Esophagus muscularis mucosa (tissue), 4 donors: ENCODE results near the gene ZMYND15. TPM values are rescaled to one million over a fixed set of nuclear protein-coding genes. Genes with fewer than 3 reads are reported as not detected.

Experiments
- DNase-seq: peaks from one replicate; pipeline ENCODE4 v3.0.0-alpha.2; 2017; ENCODE audit errors: extremely low spot score
- H3K27ac ChIP-seq, 4 donors: fragments of 200-600 bp; sonication (generic); replicated peaks in 1 of 4; 1 replicate in 3 of 4; 2 replicates in 1 of 4; pipeline ENCODE4 v1.5.1; 2016 to 2019; ENCODE audit warnings: mild to moderate bottlenecking in 1 of 4
- H3K27me3 ChIP-seq, 4 donors: fragments of 200-600 bp; sonication (generic); one replicate each; pipeline versions ENCODE4 v1.5.1 to v1.6.0; 2016 to 2019
- H3K36me3 ChIP-seq, 4 donors: fragments of 200-600 bp; sonication (generic); one replicate each; pipeline ENCODE4 v1.5.1; 2016 to 2019
- H3K4me1 ChIP-seq, 4 donors: fragments of 200-600 bp; sonication (generic); one replicate each; pipeline ENCODE4 v1.5.1; 2016 to 2019
- H3K4me3 ChIP-seq, 4 donors: fragments of 200-600 bp; sonication (generic); 1 replicate in 2 of 4; 2 replicates in 2 of 4; pipeline ENCODE4 v1.5.1; 2016 to 2019; ENCODE audit warnings: mild to moderate bottlenecking in 4 of 4, moderate library complexity in 1 of 4
- H3K9me3 ChIP-seq, 4 donors: fragments of 200-600 bp; sonication (generic); 1 replicate in 3 of 4; 2 replicates in 1 of 4; pipeline ENCODE4 v1.5.1; 2016 to 2019
- EP300 ChIP-seq: sonication (generic); formaldehyde crosslinking; IDR thresholded peaks from one replicate; pipeline ENCODE4 v1.6.1; 2017; ENCODE audit warnings: antibody characterized with exemption
- POLR2A ChIP-seq: fragments of 450-650 bp; IDR thresholded peaks from one replicate; pipeline ENCODE4 v1.6.1; 2017; ENCODE audit warnings: antibody characterized with exemption, moderate library complexity, mild to moderate bottlenecking, low read depth
- POLR2AphosphoS5 ChIP-seq, 2 donors: sonication (generic); formaldehyde crosslinking; IDR thresholded peaks; one replicate each; pipeline ENCODE4 v1.6.1; 2017; ENCODE audit warnings: antibody characterized with exemption in 2 of 2
- WGBS: methylation state at CpG from one replicate; pipeline ENCODE4 v1.1.5; 2018; 5-methylcytosine and 5-hydroxymethylcytosine counted together
- intact Hi-C: fragments of 100-400 bp; cut with DNase I; formaldehyde crosslinking; loops from one replicate; pipeline ENCODE4 v1.15.1; 2023
- total RNA-seq, 4 donors: library from RNA; depleted of rRNA; stranded (reverse); fragments of >200 nt; gene quantifications; one replicate each; pipeline versions ENCODE4 v1.1.0 to v1.2.1, GENCODE V29; 2016
- TF ChIP-seq, protein P1 (sequence below), 3 experiments: fragments of 200-600 bp in 2 of 3; fragments of 450-650 bp in 1 of 3; sonication (generic) in 2 of 3; IDR thresholded peaks; one replicate each; pipeline ENCODE4 v1.5.1; 2017 to 2019; ENCODE audit warnings: antibody characterized with exemption in 3 of 3, mild to moderate bottlenecking in 2 of 3, moderate library complexity in 1 of 3

ZMYND15 gene
- total RNA-seq, 4 donors from 2014 or later = 0.23 to 0.50 (median 0.42) TPM; not detected in 1

- peaks cover 9 to 21% (median 17%) of the 10 kb centered on the region in 4 donors for H3K4me1 ChIP-seq
- DNase-seq = no peak
- WGBS = 63% methylated on average over 3 of the region's 3 CpGs
- H3K27me3 ChIP-seq = no peaks in the 10 kb centered on the region
- H3K9me3 ChIP-seq = no peaks in the 10 kb centered on the region
- TF ChIP-seq, protein P1, sequence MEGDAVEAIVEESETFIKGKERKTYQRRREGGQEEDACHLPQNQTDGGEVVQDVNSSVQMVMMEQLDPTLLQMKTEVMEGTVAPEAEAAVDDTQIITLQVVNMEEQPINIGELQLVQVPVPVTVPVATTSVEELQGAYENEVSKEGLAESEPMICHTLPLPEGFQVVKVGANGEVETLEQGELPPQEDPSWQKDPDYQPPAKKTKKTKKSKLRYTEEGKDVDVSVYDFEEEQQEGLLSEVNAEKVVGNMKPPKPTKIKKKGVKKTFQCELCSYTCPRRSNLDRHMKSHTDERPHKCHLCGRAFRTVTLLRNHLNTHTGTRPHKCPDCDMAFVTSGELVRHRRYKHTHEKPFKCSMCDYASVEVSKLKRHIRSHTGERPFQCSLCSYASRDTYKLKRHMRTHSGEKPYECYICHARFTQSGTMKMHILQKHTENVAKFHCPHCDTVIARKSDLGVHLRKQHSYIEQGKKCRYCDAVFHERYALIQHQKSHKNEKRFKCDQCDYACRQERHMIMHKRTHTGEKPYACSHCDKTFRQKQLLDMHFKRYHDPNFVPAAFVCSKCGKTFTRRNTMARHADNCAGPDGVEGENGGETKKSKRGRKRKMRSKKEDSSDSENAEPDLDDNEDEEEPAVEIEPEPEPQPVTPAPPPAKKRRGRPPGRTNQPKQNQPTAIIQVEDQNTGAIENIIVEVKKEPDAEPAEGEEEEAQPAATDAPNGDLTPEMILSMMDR (IDR thresholded peaks at IDR 0.05) = no peak
- no peak for TF ChIP-seq POLR2AphosphoS5 (IDR thresholded peaks at IDR 0.05)
- no peak for TF ChIP-seq EP300
- TF ChIP-seq POLR2A = no peak
- H3K27ac ChIP-seq = no peak overlapping the region
- peaks cover 0 to 3% (median 0%) of the 10 kb centered on the region in 4 donors for H3K36me3 ChIP-seq
- intact Hi-C loops = no loop called here
- no peak overlapping the region for H3K4me3 ChIP-seq
These were observed 11.5 kb upstream of the ZMYND15 start for GRCh38 chr17:4728124-4728523.

GRCh38 chr17:4733073-4733531 lies 6.5 kb upstream of the ZMYND15 start:
- intact Hi-C loops = loop anchor here (2.0 kb wide), 2 partner anchors 56 to 158 kb away; partner anchors contain the start of gene GLTPD2
- no peaks in the 10 kb centered on the region for H3K9me3 ChIP-seq
- H3K27ac ChIP-seq = peak overlapping the region in 1 of 4 donors; percentile 30
- H3K4me3 ChIP-seq = no peak overlapping the region
- TF ChIP-seq EP300 (no peak), POLR2A (no peak), POLR2AphosphoS5 (IDR thresholded peaks at IDR 0.05) (no peak)
- TF ChIP-seq, protein P1 (IDR thresholded peaks at IDR 0.05) = peak in 1 of 3 experiments; percentile 8
- no peak for DNase-seq
- WGBS = 78% methylated on average over 6 of the region's 6 CpGs
- H3K27me3 ChIP-seq = no peaks in the 10 kb centered on the region
- H3K4me1 ChIP-seq = peaks cover 9 to 24% (median 19%) of the 10 kb centered on the region in 4 donors
- H3K36me3 ChIP-seq = peaks cover 0 to 8% (median 0%) of the 10 kb centered on the region in 4 donors

- H3K4me3 ChIP-seq = no peak overlapping the region
- 93% methylated on average over 6 of the region's 8 CpGs for WGBS
- no peaks in the 10 kb centered on the region for H3K9me3 ChIP-seq
- peaks cover 0 to 8% (median 0%) of the 10 kb centered on the region in 4 donors for H3K36me3 ChIP-seq
- intact Hi-C loops = no loop called here
- no peaks in the 10 kb centered on the region for H3K27me3 ChIP-seq
- no peak for DNase-seq
- no peak overlapping the region for H3K27ac ChIP-seq
- TF ChIP-seq EP300 = no peak
- no peak for TF ChIP-seq POLR2A
- TF ChIP-seq, protein P1 (IDR thresholded peaks at IDR 0.05) = no peak
- TF ChIP-seq POLR2AphosphoS5 (IDR thresholded peaks at IDR 0.05) = no peak
- peaks cover 18 to 36% (median 34%) of the 10 kb centered on the region in 4 donors for H3K4me1 ChIP-seq
These were observed 4.7 kb upstream of the ZMYND15 start for GRCh38 chr17:4734857-4735475.

DNA sequence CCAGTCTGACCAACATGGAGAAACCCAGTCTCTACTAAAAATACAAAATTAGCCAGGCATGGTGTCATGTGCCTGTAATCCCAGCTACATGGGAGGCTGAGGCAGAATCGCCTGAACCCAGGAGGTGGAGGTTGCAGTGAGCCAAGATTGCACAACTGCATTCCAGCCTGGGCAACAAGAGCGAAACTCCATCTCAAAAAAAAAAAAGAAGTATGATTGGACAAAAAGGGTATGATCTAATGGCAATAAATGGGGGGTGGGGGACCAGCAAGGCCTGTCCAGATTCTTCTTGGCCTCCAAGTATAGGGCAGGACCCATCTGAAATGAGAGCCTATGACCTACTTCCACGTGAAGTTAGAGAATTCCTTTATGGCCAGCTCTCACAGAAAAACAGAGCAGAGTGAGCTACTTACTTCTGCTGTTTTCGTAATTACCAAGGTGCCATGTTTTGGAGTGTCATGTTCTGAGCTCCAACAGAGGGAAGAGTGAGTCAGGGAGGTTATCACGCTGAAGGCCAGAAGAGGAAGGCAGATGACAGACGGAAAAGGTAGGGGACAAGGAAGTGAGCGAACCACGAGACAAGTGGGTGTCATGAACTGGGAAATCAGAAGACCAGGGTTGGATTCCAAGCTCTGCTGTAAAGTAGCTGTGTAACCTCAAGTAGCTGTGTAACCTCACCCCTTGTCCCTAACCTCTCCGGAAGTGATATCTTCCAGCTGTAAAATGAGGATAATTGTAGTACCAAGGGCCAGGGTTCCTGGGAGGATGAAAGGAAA lies 3.6 kb upstream of the ZMYND15 start:
- H3K4me1 ChIP-seq = peaks cover 18 to 32% (median 28%) of the 10 kb centered on the region in 4 donors
- no peak overlapping the region for H3K4me3 ChIP-seq
- H3K27ac ChIP-seq = no peak overlapping the region
- H3K9me3 ChIP-seq = no peaks in the 10 kb centered on the region
- intact Hi-C loops = no loop called here
- WGBS = 69% methylated on average over 9 of the region's 9 CpGs
- TF ChIP-seq POLR2AphosphoS5 (IDR thresholded peaks at IDR 0.05) = peak; percentile 14 to 32
- TF ChIP-seq EP300 = no peak
- no peak for TF ChIP-seq POLR2A
- H3K27me3 ChIP-seq = no peaks in the 10 kb centered on the region
- H3K36me3 ChIP-seq = peaks cover 0 to 8% (median 0%) of the 10 kb centered on the region in 4 donors
- no peak for DNase-seq
